DLD1 (cell line): ENCODE measurements around the gene NFE2L2.
"Not testable (repeated sequence)": the region's sequence is repeated elsewhere in the genome, so short reads cannot be mapped to it uniquely, and the experiment has no call there.

Experiments
- in situ Hi-C: cut with HindIII; loops from 2 replicates; pipeline ENCODE4 v1.10.0; 2017; ENCODE audit warnings: low sequenced_read_pairs

Gene NFE2L2

GRCh38 chr2:177204417-177204816 is 60.1 kb downstream of the NFE2L2 start:
- in situ Hi-C loops, result no loop called here

- in situ Hi-C loops, result no loop called here
Observed at GRCh38 chr2:177201919-177202346, 62.6 kb downstream of the NFE2L2 start.

GRCh38 chr2:177200419-177200818 is 64.1 kb downstream of the NFE2L2 start:
- in situ Hi-C loops, result not testable (repeated sequence)

- in situ Hi-C loops, result no loop called here
Observed at GRCh38 chr2:177195194-177195593, 69.3 kb downstream of the NFE2L2 start.

- in situ Hi-C loops, result no loop called here
Observed at GRCh38 chr2:177193240-177193639, 71.3 kb downstream of the NFE2L2 start.

GRCh38 chr2:177192788-177193187 is 71.7 kb downstream of the NFE2L2 start:
- in situ Hi-C loops, result no loop called here

- in situ Hi-C loops, result no loop called here
Observed at GRCh38 chr2:177190941-177191340, 73.6 kb downstream of the NFE2L2 start.

- in situ Hi-C loops, result no loop called here
Observed at GRCh38 chr2:177188482-177189469, 75.8 kb downstream of the NFE2L2 start.

GRCh38 chr2:177187631-177188312 is 76.8 kb downstream of the NFE2L2 start:
- in situ Hi-C loops, result no loop called here

GRCh38 chr2:177186038-177186437 is 78.5 kb downstream of the NFE2L2 start:
- in situ Hi-C loops, result not testable (repeated sequence)

- in situ Hi-C loops, result no loop called here
Observed at GRCh38 chr2:177184606-177185005, 79.9 kb downstream of the NFE2L2 start.

GRCh38 chr2:177183860-177184259 is 80.7 kb downstream of the NFE2L2 start:
- in situ Hi-C loops, result no loop called here
